Esophagus mucosa (tissue), 1 donor: ENCODE measurements around the gene BCKDHB. TPM values are rescaled to one million over a fixed set of nuclear protein-coding genes. Genes with fewer than 3 reads are reported as not detected.
"Not testable (repeated sequence)": the region's sequence is repeated elsewhere in the genome, so short reads cannot be mapped to it uniquely, and the experiment has no call there.

Source experiments
- ATAC-seq: fragments of 200-7000 bp; cut with Tn5 transposase; one replicate; pipeline ENCODE4 v1.9.1; 2020
- total RNA-seq: library from RNA; stranded (reverse); gene quantifications from one replicate; pipeline ENCODE4 v1.2.4, GENCODE V29; 2023
- donor health status: DM: yes; HTN: yes; CAD: no.

Gene BCKDHB
- total RNA-seq, 1 donor from 2014 or later: 12.9 TPM

DNA sequence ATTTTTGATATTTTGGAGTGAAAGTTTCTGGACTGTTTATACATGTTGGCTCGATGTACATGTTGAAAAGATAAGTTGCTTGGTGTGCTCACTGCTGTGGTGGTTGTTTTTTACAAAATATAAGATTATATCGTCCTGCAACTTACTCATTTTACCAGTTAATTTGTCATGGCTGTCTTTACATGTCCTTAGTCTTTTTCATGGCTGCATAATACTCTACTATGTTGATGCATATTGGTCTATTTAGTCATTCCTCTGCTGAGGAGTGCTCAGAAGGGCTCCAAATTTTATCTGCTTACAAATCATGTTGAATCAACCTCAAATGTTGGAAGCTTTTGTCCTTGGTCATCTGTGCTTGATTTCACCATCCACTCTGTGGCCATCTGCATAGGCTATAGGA lies 164.6 kb downstream of the BCKDHB start:
- no peak for ATAC-seq

DNA sequence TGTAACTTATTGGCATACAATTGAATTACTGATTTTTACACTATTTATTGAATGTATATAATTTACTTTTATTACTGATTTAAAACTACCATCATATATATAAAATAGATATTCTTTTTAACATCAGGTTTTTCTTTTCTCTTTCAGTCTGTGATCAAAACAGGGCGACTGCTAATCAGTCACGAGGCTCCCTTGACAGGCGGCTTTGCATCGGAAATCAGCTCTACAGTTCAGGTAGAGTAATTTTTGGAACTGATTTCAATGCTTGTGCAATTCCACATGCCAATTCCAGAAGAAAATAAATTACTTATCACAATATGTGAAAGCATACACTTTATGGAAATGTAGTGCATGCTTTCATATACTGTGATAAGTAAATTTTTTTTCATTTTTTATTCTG lies 166.5 kb downstream of the BCKDHB start:
- no peak for ATAC-seq

DNA sequence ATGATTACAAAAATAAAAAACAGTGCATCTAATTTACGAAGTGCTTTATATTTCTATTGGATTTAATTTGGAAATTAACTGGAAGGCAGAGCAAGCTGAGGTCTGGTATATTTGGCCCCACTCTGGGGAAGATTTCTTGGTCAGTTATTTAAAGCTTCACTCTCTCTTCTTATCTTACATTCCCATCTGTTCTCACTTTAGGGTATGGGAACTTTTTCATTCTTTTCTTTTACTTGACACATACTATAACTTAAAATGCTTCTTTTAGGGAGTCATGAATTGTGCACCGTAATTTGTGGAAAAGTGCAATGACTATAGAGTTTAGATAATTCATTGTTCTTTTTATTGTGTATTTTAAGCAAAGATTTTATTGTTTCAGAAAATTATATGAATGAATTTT lies 170.4 kb downstream of the BCKDHB start:
- no peak for ATAC-seq

DNA sequence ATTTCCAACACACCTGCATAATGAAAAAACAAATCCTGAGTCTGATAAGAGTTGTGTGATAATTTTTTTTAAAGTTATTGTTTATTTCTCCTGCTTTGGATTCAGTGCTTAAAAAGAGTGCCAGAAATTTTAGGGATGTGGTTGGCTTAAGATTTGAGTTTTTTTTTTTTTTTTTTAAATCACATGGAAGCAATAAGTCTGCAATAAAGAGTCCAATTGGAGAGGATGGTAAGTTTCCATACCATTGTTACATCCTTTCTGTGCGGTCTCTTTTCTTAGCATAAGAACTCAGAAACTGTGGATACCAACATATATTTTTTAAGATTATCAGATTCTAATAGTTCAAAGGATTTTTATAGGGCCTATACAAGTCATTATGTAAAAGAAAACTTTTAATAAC lies 171.0 kb downstream of the BCKDHB start:
- ATAC-seq: no peak

DNA sequence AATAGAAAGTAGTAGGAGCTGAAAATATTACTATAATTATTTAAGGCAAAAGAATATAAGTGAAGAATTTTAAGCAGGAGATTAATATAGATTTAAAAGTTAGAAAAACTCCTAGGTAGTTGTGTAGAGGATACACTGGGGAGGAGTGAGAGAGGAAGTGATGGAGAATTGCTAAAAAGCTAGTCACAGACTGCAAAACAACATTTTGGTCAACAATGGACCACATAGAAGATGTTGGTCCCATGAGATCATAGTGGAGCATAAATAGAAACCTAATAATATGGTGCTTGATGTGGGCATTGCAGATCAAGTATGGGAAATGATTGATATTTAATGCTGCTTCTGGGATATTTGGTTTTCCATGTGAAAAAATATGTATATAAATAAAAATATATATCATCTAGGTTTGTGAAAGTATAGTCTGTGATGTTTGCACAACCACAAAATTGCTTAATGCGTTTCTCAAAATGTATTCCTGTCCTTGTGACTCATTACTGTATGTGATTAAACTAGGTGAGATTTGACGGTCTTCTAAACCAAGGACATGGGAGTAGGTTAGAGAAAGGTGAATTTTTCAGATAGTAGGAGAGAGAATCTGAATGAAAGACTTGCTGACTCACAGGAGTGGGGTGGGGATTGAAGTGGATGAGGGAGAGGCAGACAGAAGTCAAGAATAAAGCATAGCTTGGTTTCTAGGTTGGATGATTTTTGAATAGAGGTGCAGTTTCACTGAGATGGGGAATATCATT lies 174.0 kb downstream of the BCKDHB start:
- peak; percentile 88 for ATAC-seq

DNA sequence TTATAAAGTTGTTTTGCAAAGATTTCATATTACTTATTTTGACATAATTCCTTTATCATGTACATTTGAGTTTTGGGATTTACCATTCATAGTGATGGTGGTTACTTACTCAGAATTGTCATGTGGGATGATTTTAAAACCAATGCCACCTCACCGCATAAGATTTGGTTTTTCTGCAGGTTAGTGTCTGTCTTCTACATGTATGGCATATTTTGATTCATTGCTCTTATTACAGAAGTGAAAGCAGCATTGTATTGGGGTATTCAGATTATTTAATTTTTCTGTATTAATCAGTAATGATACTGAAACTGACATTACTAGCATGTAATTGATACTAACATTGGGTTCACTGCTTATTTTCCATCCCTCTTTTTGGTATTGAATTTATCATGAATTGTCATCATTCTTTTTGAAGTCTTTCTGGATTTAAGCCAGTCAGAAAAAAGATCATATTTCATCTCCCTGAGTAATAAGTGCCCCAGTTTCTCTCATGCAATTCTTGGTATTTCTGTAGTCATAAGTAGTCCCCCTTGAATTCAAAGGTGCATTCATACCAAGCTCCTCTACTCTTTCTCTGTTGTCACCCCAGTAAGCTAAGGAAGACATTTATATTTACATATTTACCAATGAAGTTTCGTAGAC lies 176.6 kb downstream of the BCKDHB start:
- no peak for ATAC-seq

DNA sequence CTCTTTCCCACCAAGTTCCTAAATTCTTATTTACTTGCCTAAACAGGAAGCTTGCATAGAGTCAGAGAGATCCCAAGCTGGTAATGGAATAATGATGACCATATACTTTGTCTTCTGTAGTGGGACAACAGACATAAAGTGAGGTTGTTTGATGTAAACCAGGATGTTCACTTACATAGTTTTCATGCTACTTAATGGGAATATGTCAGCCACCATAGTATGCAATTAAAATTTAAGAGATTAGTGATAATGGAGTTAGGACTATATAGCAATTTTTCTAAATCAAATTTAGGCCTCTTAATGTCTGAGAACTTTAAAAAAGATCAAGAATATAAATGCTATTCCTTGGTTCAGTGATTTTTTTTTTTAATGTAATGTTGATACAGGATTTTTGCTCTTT lies 180.6 kb downstream of the BCKDHB start:
- ATAC-seq: no peak

DNA sequence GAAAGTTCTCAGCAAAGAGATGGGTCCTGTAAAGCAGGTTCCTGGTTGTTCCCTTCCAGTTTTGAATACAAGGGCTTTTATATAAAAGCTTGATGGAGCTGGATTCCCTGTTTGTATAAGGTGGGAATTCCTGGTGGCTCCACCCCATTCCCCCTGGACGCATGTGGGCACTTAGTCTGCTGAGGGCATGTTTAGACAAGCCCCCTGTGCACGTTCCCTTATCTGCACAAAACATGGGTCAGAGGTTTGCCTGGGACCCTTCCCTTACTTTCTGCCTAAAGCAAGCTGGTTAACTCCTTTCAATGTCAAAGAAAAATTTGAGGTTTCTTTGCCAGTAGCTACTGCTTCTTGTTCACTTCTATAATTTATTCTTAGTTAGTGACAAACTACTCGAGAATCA lies 181.1 kb downstream of the BCKDHB start:
- ATAC-seq: no peak

DNA sequence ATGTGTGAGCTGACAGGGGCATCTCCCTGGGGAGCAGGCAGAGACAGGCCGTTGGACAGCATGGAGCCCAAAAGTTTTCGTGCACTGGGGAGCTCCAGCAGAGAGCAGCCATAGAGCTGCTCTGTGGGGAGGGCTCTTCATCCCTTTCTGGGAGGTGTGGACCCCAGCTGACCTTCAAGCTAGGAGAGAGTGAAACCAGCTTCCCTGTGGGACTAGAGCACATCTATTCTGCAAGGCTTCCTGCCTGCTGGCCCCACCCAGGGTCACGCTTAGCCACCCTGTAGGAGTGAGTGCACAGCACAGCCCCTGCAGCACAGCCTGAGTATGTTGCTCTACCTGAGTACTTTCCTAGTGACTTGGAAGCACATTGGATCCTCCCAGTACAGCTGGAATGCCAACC lies 183.3 kb downstream of the BCKDHB start:
- no peak for ATAC-seq

DNA sequence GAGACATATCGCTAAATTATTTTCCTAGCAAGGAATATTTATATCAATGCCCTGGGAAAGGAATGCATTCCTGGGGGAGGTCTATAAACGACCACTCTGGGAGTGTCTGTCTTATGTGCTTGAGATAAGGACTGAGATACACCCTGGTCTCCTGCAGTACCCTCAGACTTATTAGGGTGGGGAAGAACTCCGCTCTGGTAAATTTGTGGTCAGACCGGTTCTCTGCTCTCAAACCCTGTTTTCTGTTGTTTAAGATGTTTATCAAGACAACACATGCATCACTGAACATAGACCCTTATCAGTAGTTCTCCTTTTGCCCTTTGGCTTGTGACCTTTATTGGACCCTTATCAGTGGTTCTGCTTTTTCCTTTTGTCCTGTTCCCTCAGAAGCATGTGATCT lies 188.1 kb downstream of the BCKDHB start:
- ATAC-seq: not testable (repeated sequence)

DNA sequence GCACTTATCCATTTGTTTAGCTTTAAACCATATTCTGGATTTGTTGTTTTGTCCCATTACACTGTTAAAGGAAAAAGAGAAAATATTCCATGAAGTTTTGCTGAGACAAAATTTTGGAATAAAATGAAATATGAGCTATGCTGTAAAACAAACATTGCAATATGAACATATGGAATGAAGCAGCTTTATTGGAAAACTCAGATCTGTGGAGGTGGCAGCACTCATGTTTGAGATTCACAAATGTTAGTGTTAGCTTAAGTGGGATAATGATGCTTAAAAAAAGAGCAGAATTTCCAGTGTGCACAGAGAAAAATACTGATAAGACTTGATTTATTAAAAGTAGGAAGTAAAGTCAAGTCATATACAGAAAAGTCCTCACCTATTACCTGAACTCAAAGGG lies 196.2 kb downstream of the BCKDHB start:
- no peak for ATAC-seq

DNA sequence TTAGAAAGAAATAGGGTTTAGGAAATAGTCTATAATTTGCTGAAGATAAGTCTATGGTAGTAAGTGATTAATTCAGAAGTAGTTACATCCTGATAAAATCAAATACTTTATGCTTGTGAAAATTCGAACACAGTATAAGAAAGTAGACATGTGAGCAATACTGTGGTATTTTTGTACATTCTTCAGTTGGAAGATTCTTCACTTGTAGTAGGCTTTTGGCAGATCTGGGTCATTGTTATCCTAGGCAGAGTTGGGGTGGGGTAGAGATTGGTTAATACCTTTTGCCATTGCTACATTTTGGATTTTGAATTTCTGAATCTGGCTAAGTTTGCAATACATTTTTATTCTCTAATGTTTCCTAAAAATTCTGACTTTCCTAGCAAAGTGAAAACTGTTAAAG lies 197.5 kb downstream of the BCKDHB start:
- no peak for ATAC-seq

DNA sequence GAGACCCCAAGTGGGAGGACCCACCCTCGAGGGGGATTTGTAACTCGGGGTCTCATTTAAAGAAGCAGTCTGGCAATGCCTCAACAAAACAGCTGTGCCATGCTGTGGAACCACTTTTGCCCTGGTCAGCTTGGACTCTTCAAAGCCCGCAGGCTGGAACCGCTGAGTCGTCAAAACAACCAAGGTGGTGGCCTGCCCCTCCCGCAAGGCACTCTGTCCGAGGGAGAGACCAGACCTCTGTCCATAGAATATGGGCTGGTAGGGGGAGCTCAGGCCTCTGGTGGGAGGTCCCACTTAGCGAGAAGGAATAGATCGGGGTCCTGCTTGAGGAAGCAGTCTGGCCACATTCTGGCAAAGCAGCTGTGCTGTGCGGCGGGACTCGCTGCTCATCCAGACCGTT lies 208.1 kb downstream of the BCKDHB start:
- no peak for ATAC-seq

DNA sequence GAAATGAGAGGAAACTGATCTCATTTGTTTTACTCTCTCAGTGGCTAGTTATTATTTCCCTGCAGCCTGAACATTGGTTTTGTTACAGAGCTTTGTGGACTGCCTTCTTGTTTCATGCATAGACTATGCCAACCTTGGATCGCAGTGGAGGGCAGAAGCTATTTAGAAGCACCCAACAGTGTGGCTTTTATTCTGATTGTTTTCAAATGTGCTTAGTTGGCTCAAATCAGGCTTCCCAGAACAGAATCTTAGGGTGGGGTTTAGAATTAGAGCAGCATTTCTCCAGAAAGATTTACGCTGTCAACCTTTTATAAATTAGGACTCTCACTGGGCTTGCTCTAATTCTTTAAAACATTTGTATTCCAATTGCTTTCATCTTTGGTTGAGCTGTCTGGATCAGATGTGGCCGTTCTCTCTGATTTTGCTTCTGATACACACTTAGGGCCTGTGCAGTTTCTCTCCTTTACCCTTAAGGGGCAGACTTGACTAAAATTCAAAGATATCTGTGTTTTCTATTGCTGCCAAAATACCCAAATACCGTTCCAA lies 210.3 kb downstream of the BCKDHB start:
- no peak for ATAC-seq

DNA sequence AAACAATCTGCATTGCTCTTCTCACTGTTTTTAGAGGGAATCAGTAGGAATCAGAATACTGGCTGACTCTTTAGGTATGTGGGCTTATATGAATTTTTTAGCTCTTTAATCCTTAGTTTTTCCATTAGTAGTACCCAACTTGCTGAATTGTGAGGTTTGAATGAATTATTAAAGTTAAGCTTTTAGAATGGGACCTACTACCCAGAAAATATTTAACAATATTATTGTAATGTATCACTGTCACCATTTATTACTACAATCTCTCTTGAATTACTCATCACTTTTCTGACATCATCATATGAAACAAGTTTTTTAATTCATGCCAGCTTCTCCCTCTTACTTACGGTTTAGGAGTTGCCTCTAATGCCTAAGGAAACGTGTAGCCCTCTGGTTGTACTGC lies 212.7 kb downstream of the BCKDHB start:
- ATAC-seq: no peak

DNA sequence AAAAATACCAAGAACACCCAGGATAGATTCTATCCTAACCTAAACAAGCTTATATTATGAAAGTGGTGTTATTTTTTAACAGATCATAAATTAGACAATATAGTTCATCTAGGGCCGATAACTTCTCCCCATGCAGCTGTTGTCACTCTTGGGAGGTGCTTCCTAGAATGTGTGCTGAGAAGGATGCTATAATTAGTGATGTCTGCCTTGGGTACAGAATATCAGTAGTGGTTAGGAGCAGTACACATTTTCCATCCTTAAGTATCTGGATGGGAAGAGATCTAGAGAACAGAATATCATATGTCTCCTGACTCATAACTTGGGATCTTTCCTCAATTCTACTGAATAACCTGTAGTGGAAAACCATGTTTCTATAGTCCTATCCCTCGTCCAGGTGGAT lies 214.5 kb downstream of the BCKDHB start:
- ATAC-seq: no peak

DNA sequence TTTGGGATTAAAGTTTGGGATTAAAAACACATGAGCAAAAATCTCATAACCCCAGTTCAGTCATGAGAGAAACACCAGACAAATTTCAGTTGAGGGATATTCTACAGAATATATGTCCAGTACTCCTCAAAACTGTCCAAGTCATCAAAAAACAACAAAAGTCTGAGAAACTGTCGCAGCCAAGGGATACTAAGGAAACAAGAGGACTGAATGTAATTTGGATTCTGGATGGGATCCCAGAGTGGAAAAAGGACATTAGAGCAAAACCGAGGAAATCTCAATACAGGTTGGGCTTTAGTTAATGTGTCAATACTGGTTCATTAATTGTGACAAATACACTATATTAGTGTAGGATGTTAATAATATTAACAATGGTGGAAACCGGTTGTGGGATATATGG lies 219.3 kb downstream of the BCKDHB start:
- ATAC-seq: no peak

DNA sequence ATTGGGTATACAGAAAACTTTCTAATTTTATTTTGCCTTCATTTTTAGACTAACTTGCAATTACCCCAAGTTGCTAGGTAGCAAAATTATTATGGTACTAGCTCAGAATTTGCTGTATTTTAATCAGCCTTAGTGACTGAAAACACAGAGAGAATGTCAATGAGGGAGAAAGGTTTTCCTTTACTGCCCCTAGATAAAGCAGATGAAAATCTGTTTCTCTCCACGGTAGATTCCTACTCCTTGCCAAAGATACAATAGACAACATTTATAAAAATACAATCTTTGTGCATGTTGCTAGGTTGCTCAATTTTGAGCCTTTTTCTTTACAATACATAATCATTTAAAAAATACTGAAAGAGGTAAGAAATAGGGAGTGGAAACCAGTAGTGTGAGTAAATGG lies 222.2 kb downstream of the BCKDHB start:
- ATAC-seq: no peak

DNA sequence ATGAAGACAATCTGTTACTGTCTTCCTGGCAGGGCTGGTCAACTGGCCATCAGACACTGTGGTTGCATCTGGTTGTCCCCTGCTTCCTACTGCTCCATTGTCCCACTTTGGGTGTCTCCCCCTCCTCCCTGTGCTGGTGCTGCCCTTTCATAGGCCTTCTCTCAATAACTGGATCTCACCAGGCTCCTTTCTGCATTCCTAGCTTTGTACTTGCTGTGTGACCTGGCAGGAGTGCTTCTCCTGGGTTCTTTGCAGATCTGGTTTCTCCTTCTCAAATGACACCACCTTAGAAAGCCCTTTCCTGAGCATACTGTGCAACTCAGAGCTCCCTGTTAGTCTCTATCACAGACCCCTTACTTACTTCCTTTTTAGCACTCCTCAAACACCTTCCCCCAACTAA lies 223.0 kb downstream of the BCKDHB start:
- no peak for ATAC-seq

DNA sequence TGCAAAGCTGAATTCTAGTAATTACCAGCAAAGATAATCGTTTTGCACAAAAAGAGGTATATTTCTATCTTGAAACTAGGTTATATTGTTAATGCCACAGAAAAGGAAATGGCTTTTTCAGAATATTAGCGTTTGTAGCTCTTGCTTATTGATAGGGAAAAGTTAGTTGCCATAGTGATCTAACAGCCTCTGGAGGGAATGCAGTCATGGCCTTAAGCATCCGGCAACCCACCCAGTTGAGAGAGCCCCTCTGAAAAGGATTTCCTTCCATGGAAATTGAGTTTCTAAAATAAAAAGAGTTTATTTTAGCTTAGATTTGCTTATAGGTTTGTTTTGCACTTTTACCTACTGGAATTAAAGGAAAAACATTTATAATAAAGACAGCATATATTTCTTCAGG lies 224.5 kb downstream of the BCKDHB start:
- ATAC-seq: no peak

DNA sequence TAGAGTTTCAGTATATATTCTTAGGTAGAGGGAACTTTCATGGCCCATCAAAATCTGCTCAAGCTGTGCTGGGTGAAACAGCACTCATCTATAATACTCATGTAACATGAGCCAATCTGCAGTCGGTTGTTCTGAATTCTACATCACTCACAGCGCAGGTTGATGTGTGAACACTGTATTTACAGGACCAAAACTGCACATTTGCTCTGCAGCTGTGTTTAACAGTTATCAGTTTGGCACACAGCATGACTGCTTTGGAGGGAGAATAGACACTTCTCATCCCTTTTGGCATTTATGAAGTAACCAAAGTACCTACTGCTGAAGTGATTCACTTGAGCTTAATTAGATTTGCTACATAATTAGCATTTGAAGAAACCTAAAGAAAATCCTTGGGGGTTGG lies 225.1 kb downstream of the BCKDHB start:
- no peak for ATAC-seq

DNA sequence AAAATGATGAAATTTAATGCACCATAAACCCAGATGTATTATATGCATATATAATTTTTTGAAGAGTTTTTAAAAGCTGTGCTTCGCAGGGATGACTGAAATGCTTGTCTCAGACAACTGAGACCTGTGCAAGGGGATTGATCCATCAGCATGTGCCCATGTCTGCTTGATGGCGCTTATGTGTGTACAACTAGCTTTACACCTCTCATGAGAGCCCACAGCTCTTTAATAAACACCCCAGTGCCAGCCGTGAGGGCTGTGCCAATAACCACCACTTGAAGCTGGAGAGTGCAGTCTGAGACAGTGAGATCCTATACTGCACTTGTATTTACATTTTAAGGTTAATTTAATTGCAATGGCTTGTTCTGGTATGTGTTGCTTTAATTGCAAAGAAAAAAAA lies 225.5 kb downstream of the BCKDHB start:
- ATAC-seq: no peak

DNA sequence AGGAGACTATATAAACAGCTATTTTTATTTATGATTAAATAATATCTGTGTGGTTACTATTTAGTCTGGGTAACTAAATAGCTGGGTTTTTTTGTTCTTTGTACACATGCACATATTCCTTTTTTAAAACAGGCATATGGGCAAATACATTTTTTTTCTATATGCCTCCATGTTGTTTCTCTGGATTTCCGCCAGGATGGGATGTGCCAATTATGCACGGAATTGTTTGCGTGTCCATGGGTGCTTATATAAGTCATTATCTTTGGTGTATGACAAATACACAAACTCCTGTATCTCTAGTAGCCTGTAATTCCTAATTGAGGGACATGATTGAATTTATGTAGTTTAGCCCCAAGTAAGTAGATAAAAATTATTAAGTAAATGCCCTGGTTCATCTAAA lies 226.9 kb downstream of the BCKDHB start:
- no peak for ATAC-seq

DNA sequence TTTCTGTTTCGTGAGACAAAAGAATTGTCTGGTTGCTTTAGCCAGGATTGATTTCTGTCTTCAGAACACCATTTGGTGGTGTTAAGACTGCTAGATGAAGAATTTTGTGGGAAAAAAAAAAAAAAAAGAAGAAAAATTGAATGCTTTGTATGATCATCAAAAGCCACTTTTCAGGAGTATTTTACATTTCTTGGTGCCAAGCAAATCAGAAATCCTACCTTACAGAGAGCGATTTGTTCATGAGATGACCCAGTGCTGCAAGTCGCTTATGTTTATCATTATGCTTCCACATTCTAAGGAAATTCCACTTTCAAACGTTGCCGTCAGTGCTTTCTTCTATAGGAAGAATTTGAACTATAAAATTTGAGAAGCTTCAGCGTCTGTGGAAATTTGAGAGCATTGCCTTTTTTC lies 228.7 kb downstream of the BCKDHB start:
- no peak for ATAC-seq
